Measurements from ENCODE around the gene PEMT.

The PEMT gene

GRCh38 chr17:17533901-17534441 lies 57.5 kb downstream of the PEMT start:
- H3K4me3 ChIP-seq (ENCODE audit: low read depth, low read length): no peak overlapping the region
- no peak for DNase-seq (ENCODE audit: low read depth)
- no peak for TF ChIP-seq CTCF (IDR thresholded peaks at IDR 0.05; ENCODE audit: insufficient read depth, low read depth, low read length, missing control alignments)

- no peak for TF ChIP-seq CTCF (IDR thresholded peaks at IDR 0.05; ENCODE audit: insufficient read depth, low read depth, low read length, missing control alignments)
- no peak for DNase-seq (ENCODE audit: low read depth)
Observed at GRCh38 chr17:17532991-17533390, 58.5 kb downstream of the PEMT start.

GRCh38 chr17:17531156-17531555 lies 60.4 kb downstream of the PEMT start:
- no peak for TF ChIP-seq CTCF (IDR thresholded peaks at IDR 0.05; ENCODE audit: insufficient read depth, low read depth, low read length, missing control alignments)
- no peak for DNase-seq (ENCODE audit: low read depth)

More at GRCh38 chr17:17532991-17533390, 58.5 kb downstream of the PEMT start:
- no peak overlapping the region for H3K4me3 ChIP-seq (ENCODE audit: low read depth, low read length)

GRCh38 chr17:17528696-17529652 lies 62.5 kb downstream of the PEMT start:
- DNase-seq (ENCODE audit: low read depth): no peak
- TF ChIP-seq CTCF (IDR thresholded peaks at IDR 0.05; ENCODE audit: insufficient read depth, low read depth, low read length, missing control alignments): no peak
- no peak overlapping the region for H3K4me3 ChIP-seq (ENCODE audit: low read depth, low read length)

More at GRCh38 chr17:17531156-17531555, 60.4 kb downstream of the PEMT start:
- no peak overlapping the region for H3K4me3 ChIP-seq (ENCODE audit: low read depth, low read length)

GRCh38 chr17:17527956-17528500 lies 63.5 kb downstream of the PEMT start:
- no peak for DNase-seq (ENCODE audit: low read depth)
- no peak for TF ChIP-seq CTCF (IDR thresholded peaks at IDR 0.05; ENCODE audit: insufficient read depth, low read depth, low read length, missing control alignments)
- H3K4me3 ChIP-seq (ENCODE audit: low read depth, low read length): no peak overlapping the region

- TF ChIP-seq CTCF (IDR thresholded peaks at IDR 0.05; ENCODE audit: insufficient read depth, low read depth, low read length, missing control alignments): no peak
- DNase-seq (ENCODE audit: low read depth): no peak
- no peak overlapping the region for H3K4me3 ChIP-seq (ENCODE audit: low read depth, low read length)
Observed at GRCh38 chr17:17527534-17527933, 64.0 kb downstream of the PEMT start.

Data from GM12865 (cell line).